Stimulated activated CD4-positive, alpha-beta T cell treated with anti-CD3 and anti-CD28 coated beads, TNF-alpha, amount 100 ng/mL, for 4 hours (primary cell): ENCODE measurements around the gene SPATS2.
"Not testable (repeated sequence)": the region's sequence is repeated elsewhere in the genome, so short reads cannot be mapped to it uniquely, and the experiment has no call there.

Experiments
- DNase-seq, 3 experiments: peaks; one replicate each; pipeline ENCODE4 v3.0.0-alpha.2; 2020; ENCODE audit warnings: low read depth in 3 of 3

Gene SPATS2

GRCh38 chr12:49367381-49368239 lies at the start of gene SPATS2:
Gene SPATS2 (plus strand): TSS chr12:49367462. CDS start chr12:49461013, 93,551 bp downstream.
- peak in 1 of 3 experiments; percentile 64 for DNase-seq

GRCh38 chr12:49320411-49321103 lies 46.7 kb upstream of the SPATS2 start:
- DNase-seq = not testable (repeated sequence)

- DNase-seq = no peak
Observed at GRCh38 chr12:49322367-49322707, 44.9 kb upstream of the SPATS2 start.

GRCh38 chr12:49322708-49323523 lies 44.3 kb upstream of the SPATS2 start, which contains the start of gene TROAP:
Gene TROAP (plus strand): TSS chr12:49323255. CDS start chr12:49323609, 354 bp downstream.
- DNase-seq = peak; percentile 86 to 95 (median 94)

- no peak for DNase-seq
Observed at GRCh38 chr12:49323524-49324097, 43.7 kb upstream of the SPATS2 start.

- no peak for DNase-seq
Observed at GRCh38 chr12:49325606-49326005, 41.7 kb upstream of the SPATS2 start.

- DNase-seq = no peak
Observed at GRCh38 chr12:49327368-49327767, 39.9 kb upstream of the SPATS2 start.

- no peak for DNase-seq
Observed at GRCh38 chr12:49327887-49328286, 39.4 kb upstream of the SPATS2 start.

- DNase-seq = no peak
Observed at GRCh38 chr12:49328816-49329215, 38.4 kb upstream of the SPATS2 start.

- DNase-seq = no peak
Observed at GRCh38 chr12:49330032-49330619, 37.1 kb upstream of the SPATS2 start.

- DNase-seq = no peak
Observed at GRCh38 chr12:49330631-49331379, 36.5 kb upstream of the SPATS2 start.

GRCh38 chr12:49331380-49332222 lies 35.7 kb upstream of the SPATS2 start:
- DNase-seq = no peak

- DNase-seq = no peak
Observed at GRCh38 chr12:49332441-49332861, 34.8 kb upstream of the SPATS2 start.

GRCh38 chr12:49332891-49333371 lies 34.3 kb upstream of the SPATS2 start:
- no peak for DNase-seq

- not testable (repeated sequence) for DNase-seq
Observed at GRCh38 chr12:49333778-49334177, 33.5 kb upstream of the SPATS2 start.

- DNase-seq = no peak
Observed at GRCh38 chr12:49334226-49334625, 33.0 kb upstream of the SPATS2 start.

- no peak for DNase-seq
Observed at GRCh38 chr12:49334681-49335080, 32.6 kb upstream of the SPATS2 start.

GRCh38 chr12:49335118-49335954 lies 31.9 kb upstream of the SPATS2 start:
- DNase-seq = no peak
